ENCODE data around the gene TMEM176A. TPM values are rescaled to one million over a fixed set of nuclear protein-coding genes. Genes with fewer than 3 reads are reported as not detected.
"Not testable (repeated sequence)": the region's sequence is repeated elsewhere in the genome, so short reads cannot be mapped to it uniquely, and the experiment has no call there.

Gene TMEM176A
- total RNA-seq, 1 donor from 2014 or later, result 26.1 TPM

DNA sequence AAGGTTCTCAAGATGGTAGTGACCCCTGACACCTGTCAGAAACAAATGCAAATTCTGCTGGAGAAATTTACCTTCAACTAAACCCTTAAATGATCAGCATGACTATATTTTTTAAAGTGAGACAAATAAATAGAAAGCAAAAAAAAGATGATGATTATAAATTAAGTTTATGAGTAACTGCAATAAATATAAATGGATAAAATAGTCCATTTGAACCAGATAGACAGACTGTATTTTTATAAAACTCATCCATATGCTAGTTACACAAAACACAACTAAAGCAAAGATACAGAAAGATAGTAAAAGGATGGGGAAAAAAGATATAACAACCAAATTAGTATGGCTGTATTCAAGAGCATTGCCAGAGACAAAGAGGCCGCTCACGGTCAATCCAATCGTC, 5.9 kb downstream of the TMEM176A start:
- no peak for DNase-seq (ENCODE audit: low spot score)
- intact Hi-C loops (cut with DNase I), result no loop called here

DNA sequence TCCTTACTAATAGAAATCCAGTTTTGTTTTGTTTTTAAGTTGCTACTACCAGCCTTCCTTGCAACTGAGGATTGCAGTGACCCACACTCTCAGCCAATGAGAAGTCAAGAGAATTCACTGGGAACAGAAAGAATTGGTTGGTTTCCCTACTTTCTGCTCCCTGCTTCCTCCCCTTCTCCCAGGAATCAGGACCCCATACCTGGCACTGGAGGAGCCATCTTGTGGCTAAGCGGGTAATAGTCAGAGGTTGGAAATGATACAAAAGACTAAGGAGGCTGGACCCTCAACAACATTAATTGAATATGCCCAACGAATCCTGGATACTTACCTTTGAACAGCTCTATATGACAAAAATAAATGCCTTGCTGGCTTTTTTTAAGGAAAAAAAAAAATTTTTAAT, 6.3 kb downstream of the TMEM176A start:
- no peak for DNase-seq (ENCODE audit: low spot score)
- intact Hi-C loops (cut with DNase I), result no loop called here

DNA sequence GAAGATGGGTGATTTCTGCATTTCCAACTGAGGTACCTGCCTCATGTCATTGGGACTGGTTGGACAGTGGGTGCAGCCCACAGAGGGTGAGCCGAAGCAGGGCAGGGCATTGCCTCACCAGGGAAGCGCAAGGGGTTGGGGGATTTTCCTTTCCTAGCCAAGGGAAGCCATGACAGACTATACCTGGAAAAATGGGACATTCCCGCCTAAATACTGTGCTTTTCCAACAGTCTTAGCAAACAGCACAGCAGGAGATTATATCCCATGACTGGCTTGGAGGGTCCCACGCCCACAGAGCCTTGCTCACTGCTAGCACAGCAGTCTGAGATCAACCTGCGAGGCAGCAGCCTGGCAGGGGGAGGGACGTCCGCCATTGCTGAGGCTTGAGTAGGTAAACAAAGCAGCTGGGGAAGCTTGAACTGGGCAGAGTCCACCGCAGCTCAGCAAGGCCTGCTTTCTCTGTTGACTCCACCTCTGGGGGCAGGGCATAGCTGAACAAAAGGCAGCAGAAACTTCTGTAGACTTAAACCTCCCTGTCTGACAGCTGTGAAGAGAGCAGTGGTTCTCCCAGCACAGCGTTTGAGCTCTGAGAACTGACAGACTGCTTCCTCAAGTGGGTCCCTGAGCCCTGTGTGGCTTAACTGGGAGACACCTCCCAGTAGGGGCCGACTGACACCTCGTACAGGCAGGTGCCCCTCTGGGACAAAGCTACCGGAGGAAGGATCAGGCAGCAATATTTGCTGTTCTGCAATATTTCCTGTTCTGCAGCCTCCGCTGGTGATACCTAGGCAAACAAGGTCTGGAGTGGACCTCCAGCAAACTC, 7.3 kb downstream of the TMEM176A start:
- intact Hi-C loops (cut with DNase I); DNase-seq (ENCODE audit: low spot score): not testable (repeated sequence)

DNA sequence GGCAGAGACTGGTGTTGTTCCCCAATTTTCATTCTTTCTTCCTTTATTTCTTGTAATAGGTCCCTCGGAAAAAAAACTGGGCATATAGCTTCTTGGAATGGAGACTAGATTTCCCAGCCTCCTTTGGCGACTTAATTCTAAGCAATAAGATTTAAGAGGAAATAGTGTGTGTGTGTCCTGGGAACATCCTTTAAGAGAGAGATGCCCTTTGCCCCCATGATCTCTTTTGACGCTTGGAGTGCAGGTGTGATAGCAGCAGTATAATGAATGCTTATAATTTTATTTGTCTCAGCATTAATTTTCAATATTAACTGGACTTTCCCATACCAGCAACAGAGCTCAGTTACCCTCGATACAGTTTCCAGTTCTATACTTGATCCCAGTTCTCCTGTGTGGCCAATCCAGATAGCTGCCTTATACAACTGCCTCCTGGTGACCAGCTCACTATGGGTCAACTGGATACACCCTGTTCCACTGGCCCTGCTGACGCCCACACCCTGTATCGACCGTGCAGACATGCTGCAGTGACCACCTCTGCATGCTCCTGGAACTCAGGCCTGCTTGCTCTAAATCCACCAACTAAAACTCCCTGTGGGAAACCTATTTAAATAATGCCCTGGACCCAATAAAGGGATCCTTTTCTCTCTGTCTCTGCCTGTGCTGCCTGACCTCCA, 13.9 kb downstream of the TMEM176A start:
- intact Hi-C loops (cut with DNase I), result no loop called here
- DNase-seq (ENCODE audit: low spot score), result no peak

DNA sequence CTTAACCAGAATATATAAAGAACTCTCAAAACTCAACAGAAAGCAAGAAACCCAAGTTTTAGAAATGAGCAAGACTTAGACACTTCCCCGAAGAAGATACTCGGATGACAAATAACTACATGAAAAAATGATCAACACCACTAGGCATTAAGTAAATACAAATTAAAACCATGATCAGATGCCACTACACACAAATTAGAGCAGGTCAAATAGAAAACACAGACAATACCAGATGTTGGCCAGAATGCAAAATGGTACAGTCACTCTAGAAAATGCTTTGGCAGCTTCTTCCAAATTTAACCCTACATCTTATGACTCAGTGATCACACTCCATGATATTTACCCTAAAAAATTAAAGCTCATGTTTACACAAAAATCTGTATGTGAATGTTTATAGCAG, 18.4 kb downstream of the TMEM176A start:
- intact Hi-C loops (cut with DNase I), result no loop called here
- no peak for DNase-seq (ENCODE audit: low spot score)

DNA sequence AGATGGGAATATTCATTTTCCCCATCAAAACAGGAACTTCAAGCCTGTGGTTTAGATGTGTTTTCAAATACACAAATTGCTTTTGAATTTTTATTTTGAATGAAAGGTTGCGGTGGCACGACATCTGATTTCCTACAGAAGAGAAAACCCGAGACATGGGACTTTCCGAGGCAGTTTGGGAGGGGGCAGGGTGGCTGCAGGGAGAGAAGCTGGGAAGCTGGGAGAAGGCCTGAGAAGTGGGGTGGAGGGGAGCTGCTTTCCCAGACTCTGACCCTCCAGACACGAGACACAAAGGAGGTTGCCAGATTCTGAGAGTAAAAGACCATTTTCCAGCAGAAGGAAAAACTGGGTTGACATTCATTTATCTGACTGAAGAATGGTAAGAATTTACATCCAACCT, 19.6 kb downstream of the TMEM176A start:
- intact Hi-C loops (cut with DNase I), result no loop called here
- DNase-seq (ENCODE audit: low spot score), result no peak

DNA sequence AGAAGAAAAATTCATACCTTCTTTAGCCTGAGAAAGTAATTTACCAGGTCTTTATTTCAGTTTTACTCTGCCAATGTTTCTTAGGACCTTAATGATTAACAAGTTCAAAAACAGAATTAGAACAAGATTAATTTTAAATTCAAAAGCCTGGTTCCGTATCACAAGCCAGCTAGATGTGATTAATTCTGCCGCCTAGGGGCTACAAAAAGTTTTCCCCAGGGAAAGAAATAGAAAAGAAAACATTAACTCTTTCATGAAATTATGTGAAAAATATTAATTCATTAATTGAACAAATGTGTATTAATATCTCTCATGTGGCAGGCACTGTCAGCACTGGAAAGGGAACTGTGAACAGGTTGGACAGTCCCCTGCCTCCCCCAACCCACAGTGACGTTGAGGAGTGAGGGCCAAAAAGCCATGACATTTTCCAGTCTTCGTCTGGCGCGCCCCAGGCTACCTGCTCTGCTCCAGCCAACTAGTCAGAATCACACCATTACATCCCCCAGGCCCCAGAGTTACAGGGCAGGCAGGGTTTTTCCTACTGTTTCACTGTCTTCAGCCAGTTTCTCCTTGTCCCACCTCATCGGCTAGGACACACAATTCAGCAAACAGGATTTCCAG, 20.1 kb downstream of the TMEM176A start:
- no peak for DNase-seq (ENCODE audit: low spot score)
- intact Hi-C loops (cut with DNase I), result no loop called here

DNA sequence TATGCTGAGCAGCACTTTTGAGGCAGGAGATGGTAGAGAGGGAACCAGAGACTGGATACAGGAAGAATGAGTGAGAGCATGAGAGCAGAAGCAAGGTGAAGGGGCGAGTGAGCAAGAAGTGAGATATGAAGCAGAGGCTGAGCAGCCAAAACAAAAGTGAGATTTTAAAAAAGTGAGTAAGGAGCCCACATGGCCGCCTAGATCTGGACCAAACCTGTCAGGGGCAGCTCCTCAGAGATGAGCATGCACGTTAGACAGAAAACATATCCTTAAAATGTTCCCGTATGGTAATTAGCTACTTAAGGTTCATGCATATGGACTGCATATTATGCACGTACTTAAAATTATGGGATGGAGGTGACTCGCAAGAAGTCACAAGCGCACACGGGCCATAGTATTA, 22.5 kb downstream of the TMEM176A start:
- no peak for DNase-seq (ENCODE audit: low spot score)
- intact Hi-C loops (cut with DNase I), result no loop called here

DNA sequence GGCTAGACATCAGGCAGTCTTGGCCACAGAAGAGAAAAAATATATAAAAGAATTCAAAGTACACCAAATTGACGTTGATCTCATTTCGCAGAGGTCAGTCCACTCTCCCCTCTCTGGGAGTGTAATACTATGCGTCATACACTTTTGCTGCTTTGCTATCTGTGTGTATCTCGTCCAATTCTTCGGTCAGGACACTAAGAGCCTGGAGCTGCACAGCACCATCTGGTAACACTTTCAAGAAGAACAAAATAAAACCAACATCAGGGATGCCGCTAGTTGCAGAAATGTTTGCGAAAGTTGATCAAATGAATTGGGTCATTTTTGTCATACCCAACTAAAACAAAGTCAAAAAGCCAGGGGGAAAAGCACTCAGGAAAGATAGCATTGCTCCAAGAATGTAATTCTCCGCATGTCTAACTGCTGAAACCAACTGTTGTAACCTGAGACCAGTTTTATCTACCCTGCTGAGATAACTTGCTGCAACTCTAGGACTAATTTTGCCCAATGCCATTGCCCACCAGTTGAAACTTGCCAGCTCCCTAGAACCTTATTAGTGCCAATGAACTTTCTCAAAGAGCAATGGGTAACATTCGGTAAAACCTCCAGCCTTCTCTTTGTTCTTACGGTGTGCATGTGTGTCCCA, 23.0 kb downstream of the TMEM176A start:
- intact Hi-C loops (cut with DNase I), result no loop called here

DNA sequence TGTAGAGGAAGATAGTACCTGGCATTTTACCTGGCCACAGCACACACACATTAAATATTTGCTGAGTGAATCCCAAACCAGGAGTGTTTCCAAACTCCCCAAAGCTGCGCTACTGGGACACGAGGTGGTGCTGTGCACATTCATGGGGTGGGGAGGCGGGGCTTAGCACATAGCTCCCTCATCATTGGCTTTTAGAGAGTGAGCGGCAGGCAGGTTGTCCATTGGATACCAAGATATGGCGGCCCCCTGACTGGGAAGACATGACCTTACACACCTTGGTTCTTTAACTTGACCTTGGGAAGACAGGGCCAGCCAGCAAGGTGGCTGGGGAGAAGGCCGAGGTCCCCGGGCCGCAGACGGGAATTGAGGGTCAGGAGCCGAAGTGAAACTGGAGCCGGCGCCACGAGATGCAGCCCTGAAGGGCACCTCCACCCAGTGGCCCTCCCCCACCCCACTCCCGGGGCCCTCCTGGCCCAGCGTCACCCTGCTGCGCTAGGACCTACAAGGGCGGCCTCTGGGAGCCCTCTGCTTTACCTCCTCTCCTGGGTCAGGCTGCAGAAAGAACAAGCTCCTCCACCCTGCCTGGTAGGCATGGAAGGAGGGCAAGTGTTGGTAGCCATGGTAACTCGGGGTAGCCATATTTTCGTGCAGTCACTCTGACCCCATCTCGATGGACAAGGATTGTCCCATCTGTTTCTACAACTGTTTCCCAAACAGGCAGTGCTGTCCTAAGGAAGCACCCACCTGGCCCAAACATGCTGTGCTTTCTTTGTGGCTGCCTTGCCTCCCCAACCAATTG, 24.0 kb downstream of the TMEM176A start:
- intact Hi-C loops (cut with DNase I), result loop anchor here (5.0 kb wide), 1 partner anchor 32 kb away; no protein-coding TSS in a partner anchor
- DNase-seq (ENCODE audit: low spot score), result no peak

More for the DNA sequence above, 23.0 kb downstream of the TMEM176A start:
- no peak for DNase-seq (ENCODE audit: low spot score)

DNA sequence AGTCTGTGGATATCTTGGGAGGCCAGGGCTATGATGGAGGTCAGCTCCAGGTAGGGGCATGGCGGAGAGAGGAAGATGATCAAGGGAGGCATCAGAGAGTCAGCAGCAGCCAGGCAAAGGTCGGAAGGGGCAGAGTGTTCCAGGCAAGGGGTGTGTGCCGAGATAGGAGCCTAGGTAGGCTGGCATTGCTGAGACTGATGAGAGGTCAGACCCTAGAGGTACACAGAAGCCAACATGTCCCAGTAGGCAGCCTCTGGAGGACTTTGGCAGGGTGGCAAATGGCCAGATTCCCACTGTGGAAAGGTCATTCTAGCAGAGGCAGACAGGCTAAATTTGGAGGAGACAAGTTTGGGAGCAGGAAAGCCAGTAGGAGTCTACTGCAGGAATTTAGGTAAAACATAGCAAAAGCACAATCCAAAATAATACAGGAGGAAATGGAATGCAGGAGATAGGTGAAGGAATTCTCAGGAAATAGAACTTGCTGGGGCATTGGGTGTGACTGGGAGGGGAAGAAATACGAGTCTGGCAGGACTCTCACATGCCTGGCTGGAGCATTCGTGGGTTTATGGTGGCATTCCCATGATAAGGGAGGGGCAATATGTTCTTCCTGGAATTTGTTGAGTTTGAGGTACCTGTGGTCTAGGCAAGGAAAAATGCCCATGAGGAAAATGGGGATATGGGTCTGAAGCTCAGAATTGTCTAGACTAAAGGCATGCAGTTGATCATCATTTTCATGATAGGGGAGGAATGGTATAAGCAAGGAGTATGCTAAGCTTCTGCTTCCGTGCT, 25.7 kb downstream of the TMEM176A start:
- intact Hi-C loops (cut with DNase I), result loop anchor here (5.0 kb wide), 1 partner anchor 34 kb away; no protein-coding TSS in a partner anchor
- no peak for DNase-seq (ENCODE audit: low spot score)

DNA sequence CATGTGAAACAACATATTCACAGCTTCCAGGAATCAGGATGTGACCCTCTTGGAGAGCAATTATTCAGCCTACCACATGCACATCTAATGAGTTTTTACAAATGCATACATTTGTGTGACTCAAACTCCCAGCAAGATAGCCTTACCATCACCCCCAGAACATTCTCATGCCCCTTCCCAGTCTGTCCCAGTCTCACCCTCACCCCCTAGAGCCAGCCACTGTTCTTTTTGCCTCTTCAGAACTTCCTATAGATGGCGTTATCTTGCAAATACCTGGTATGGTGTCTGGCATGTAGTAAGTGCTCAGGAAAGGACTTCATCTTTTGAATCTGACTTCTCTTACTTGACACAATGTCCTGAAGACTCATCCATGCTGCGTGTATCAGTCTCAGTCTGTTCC, 27.8 kb downstream of the TMEM176A start:
- intact Hi-C loops (cut with DNase I), result loop anchor here (5.0 kb wide), 1 partner anchor 36 kb away; no protein-coding TSS in a partner anchor
- DNase-seq (ENCODE audit: low spot score), result no peak

DNA sequence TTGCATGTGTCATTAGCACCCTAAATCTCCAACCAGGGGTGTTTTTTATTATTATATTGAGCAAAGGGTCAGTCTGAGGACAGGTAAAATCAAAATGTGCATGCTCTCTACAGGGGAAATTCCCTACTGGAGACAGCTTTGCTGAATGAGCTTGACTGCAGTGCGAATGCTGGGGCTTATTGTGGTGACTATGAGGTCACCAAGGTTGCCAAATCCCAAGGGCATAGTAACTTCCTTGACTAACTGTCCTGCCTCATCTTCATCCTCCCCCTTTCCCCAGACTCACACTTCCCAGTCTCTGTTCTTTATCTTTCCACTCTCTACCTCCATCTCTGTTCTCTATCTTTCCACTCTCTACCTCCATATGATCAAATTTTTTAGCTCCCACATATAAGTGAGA, 28.9 kb downstream of the TMEM176A start:
- intact Hi-C loops (cut with DNase I), result loop anchor here (5.0 kb wide), 1 partner anchor 37 kb away; no protein-coding TSS in a partner anchor
- DNase-seq (ENCODE audit: low spot score), result no peak

DNA sequence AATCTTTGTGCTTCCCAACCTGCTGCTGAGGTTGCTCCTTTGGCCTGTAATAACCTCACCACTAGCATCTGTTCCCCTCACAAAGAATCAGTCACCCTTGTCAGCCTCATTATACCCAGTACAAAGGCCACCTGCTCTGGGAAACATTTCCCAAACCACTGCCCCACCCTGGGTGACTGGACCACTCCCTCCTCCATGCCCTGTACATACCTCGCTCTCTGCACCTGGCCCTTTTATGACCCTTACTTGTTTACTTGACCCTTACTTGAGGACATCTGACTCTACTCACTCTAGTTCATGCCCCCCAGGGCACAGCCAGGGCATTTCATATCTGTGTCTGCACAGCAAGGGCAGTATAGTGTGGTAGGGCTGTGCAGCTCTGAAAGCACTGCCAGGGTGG, 30.4 kb downstream of the TMEM176A start:
- intact Hi-C loops (cut with DNase I), result no loop called here
- no peak for DNase-seq (ENCODE audit: low spot score)

DNA sequence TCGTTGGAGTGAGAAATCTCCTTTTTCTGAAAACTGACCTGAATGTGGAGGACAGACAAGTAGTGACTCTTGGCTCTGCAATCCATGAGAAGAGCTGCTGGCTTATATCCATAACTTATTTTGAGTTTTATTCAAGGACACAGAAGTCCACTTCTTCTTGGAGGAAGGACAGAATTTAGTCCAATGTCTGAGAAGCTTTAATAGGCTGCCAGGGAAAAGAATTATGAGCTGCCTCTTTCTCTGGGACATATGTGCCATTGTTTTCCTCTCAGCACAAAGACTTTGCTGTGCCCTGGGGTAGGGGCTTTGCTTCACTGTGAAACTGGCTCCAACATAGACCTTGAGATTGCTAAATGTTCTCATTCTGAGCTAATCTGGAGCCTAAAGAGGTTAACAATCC, 31.3 kb downstream of the TMEM176A start:
- intact Hi-C loops (cut with DNase I), result no loop called here
- DNase-seq (ENCODE audit: low spot score), result no peak

DNA sequence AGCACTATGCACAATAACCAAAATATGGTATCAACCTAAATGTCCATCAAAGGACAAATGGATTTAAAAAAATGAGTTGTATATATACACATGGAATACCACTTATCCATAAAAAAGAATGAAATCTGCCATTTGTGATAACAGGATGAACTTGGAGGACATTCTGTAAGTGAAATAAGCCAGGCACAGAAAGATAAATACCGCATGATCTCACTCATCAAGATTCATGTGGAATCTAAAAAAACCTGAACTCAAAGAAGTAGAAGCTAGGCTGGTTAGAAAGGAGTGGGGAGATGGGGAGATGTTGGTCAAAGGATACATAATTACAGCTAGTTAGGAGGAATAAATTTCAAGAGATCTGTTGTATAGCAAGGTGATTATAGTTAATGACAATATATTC, 34.5 kb downstream of the TMEM176A start:
- intact Hi-C loops (cut with DNase I), result no loop called here
- no peak for DNase-seq (ENCODE audit: low spot score)

DNA sequence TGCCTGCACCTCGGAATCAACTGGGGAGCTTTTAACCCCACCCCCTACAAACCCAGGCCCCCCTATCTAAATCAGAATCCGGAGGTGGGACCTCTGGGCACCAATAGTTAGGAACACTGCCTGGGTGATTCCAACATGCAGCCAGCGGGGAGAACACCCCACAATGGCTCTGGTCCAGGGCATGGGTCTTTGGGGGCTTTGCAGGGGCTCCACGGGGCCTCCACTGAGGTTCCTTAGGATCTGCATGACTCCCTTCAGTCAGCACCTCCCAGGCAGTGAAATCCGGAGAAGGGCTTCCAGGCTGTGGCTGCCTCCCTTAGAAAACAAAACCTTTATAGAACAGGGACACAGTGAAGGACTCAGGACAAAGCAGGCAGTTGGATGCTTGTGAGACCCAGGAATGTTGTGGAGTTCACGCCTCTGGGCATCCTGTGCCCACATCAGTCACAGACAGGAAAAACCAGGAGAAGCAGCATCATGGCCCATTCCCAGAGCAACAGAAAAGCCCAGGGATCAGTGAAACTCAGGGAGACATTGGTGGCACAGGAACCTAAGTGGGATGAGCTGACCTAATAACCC, 35.2 kb downstream of the TMEM176A start:
- intact Hi-C loops (cut with DNase I), result no loop called here
- no peak for DNase-seq (ENCODE audit: low spot score)

DNA sequence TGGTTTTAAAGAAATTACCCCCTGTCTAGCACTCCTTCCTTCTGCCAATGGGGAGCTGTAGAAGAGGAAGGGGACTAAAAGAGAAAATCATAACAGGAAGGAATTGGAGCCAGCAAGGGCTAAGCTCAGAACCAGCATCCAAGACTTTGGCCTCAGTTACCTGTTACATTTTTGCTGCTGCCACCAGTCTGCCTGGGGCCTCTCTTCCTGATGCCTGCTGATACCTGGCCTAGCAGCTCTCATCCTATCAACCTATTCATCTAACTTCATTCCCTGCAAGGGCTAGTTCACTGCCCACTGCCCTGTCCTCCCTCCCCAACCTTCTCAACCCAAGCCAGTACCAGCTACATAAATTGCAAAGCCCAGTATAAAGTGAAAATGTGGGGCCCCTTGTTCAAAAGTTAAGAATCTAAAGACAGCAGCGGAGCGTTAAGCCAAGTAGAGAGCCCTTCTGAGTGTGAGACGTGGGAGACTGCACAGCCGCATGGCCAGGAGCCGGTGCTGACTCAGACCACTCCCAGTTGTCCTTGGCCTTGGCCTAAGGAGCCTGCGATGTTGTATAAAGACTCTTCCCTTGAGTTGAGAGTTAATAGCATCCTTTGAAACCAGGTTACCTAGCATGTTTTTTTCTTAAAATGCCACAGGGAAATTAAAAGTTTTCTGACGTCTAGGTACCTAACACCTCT, 38.5 kb downstream of the TMEM176A start:
- DNase-seq (ENCODE audit: low spot score), result no peak
- intact Hi-C loops (cut with DNase I), result no loop called here
